NCI-H1436 treated with DMSO at 0.1 percent for 48 hours (cell line): ENCODE results near the gene CMTM5.
"Not testable (repeated sequence)": the region's sequence is repeated elsewhere in the genome, so short reads cannot be mapped to it uniquely, and the experiment has no call there.

Experiments used
- DNase-seq: peaks from one replicate; lab custom pipeline; 2025; lab: John Stamatoyannopoulos, UW

Gene CMTM5

DNA sequence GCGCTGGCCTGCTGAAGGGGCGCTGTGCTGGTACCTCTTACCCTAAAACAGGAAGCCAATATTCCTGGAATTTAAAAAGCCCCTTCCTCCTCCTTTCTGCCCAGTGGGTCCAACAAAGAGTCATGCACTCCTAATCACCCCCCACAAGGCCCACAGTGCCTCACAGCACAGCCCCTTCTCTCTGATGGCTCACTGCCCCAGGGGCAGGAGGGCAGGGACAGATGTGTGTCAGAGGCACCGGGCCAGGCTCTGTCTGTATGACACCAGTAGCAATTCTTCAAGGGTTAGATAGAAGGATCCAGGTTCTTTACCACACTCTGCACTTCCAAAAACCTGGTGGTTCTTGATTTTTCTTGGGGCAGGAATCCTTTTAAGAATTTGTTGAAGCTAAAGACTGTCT, 22.3 kb downstream of the CMTM5 start:
- no peak for DNase-seq

DNA sequence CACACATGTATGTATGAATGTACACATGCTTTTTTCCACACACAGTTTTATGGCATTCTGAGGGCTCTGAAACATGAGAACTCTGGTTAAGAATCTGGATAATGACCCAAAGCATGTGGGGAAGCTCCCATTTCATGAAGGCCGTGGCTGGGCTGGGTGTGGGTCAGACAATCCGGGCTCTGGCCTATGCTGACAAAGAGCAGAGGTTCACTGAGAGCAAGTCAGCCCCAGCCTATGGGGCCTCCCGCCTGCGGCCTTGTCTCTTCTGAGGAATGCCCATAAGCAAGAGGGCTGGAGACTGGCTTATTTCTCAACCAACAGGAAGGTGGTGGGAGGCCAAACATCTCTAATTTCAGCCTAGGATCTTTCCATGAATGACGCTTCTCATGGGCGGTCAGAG, 22.7 kb downstream of the CMTM5 start:
- no peak for DNase-seq

DNA sequence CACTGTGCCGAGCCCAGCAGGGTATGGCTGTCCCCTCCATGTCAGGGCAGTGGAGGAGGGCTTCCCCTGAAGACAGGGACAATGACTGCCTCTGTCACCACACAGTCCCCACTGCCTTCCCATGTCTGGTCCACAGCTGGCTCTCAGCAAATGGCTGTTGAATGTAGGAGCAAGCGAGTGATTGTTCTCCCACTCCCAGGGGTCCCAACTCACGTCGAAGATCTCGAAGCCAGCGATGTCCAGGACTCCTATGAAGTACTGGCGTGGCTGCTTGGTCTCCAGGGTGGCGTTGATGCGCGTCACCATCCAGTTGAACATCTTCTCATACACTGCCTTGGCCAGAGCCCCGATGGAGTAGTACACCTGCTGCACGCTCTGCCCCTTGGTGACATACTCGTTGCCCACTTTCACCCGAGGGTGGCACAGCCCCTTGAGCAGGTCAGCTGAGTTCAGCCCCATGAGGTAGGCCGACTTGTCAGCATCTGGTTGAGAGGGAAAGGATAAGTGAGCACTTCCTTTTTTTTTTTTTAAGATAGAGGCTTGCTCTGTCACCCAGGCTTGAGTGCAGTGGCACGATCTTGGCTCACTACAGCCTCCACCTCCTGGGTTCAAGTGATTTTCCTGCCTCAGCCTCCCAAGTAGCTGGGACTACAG, 23.8 kb downstream of the CMTM5 start:
- DNase-seq, result not testable (repeated sequence)

DNA sequence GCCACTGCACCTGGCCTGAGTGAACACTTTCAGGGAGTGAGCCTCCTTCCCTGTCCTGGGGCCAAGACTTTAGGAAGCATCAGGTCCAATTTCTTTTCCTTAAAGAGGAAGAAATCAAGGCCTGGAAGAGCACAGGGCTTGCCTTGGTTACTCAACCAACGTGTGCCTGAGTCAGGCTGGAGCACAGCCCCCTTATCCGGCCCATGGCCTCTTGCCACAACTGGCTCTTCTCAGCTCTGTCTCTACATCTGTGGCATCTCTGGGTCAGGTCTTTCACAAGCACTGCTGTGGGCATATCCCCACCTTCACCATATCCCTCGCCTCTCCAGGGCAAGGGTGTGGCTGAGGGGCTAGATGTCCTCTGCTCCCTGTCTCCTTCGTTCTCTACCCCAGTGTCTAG, 24.4 kb downstream of the CMTM5 start:
- DNase-seq, result no peak

DNA sequence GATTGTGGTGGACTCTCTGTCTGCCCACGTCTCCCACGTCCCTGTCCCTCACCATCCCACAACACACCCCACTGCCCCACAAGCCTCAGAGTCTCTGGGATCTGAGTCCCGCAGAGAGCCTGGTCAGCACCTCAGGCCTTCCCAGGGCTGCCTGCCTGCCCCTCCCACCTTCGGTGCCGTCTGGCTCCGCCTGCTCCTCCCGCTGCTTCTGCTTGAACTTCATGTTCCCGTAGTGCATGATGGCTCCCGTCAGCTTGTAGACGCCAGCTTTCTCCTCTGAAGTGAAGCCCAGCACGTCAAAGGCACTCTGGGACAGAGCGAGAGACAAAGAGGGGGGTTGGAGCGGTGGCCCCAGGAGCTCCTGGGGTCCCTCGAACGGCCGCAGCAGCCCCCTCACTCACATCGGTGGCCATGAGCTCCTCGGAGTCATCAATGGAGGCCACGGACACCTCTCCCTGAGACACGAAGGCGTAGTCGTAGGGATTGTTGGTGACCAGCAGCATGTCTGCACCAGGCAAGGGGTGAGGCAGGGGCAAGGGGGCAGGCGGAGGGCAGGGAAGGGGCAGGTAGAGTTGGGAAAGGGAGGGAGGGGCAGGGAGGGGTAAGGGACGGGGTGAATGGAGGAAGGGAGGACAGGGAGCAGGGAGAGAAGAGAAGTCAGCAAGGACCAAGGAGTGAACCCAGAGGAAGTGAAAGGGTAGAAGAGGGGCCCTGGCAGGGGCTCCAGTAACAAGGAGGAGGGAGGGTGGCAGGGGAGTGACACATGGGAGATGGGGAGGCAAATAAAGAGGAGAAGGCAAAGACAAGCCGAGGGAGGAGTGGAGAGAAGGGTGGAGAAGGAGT, 25.7 kb downstream of the CMTM5 start:
- no peak for DNase-seq

DNA sequence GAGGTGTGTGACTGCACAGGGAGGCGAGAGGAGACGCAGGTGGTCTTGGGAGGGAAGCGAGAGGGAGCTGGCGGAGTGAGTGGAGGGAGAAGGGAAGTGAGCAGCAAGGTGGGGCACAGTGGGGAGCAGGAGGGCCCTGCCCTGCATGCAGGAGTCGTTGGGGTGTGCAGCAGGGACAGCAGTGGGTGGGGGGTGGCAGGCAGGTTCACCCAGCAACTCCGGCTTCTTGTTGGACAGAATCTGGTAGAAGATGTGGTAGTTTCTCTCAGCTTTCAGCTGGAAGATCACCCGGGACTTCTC, 26.2 kb downstream of the CMTM5 start:
- no peak for DNase-seq

DNA sequence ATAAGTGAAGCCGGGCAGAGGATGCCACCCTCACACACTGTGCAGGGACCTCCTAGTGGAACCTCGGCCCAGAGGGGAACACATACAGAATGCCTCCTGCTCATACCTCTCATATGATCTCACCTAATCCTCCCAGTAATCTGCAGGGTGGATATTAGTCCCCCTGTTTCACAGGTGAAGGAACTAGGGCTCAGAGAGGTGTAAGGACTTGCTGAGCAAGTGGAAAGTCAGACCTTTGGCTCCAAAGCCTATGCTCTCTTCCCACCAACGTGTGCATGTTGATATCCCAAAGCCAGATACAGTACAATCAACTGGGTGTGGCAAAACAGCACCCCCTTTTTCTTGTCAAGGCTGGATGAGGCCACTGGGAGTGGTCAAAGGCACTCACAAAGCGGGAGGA, 27.1 kb downstream of the CMTM5 start:
- no peak for DNase-seq

DNA sequence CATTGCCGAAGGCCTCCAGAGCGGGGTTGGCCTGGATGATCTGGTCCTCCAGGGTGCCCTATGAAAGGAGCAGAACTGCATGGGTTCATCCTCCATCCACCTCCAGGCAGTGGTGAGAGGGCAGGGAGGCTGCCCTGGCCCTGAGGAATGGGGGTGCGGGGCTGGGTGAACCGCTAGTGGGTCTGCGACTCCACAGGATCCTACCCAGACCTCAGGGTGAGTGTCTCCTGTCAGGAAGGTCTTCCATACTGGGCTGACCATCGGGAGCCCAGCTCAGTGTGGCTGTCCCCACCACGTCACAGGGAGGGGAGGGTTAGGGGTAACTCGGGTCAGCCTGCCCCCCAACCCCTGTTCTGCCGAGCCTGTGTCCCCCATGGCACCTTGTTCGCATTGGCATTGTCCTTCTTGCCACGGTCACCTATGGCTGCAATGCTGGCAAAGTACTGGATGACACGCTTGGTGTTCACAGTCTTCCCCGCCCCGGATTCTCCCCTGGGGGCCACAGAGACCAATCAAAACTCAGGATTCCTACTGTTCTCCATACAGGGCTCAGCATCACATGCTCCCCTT, 27.6 kb downstream of the CMTM5 start:
- no peak for DNase-seq

DNA sequence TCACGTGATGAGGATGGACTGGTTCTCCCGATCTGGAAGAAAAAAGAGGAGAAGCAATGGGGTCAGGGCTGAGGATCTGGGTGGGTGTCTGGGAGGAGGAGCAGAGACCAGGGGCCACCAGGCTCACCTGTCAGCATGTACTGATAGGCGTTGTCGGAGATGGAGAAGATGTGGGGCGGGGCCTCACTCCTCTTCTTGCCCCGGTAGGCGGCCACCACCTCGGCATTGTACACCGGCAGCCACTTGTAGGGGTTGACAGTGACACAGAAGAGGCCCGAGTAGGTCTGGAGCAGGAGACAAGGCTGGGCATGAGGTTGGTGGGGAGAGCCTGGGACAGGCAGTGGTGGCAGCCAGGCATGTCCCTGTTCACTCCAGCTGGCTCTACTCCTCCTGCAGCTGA, 28.2 kb downstream of the CMTM5 start:
- DNase-seq, result no peak

DNA sequence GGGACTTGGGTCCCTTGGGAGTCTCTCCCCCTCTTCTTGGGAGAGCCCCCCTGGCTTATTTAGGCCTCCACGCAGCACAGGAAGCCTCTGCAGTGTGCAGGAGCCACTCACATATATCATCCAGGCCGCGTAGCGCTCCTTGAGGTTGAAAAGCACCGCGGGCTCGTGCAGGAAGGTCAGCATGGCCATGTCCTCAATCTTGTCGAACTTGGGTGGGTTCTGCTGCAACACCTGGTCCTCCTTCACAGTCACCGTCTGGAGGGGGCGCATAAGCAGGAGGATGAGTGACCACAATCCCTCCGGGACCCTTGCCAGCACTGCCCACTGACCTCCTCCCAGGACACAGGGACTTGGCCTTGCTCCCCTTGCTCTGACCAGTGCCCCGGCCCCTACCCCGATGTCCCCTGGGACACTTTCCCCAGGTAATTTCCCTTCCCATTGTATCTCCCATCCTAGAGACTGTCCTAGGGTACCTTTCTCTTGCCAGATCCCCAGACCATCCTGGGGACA, 28.7 kb downstream of the CMTM5 start:
- no peak for DNase-seq

DNA sequence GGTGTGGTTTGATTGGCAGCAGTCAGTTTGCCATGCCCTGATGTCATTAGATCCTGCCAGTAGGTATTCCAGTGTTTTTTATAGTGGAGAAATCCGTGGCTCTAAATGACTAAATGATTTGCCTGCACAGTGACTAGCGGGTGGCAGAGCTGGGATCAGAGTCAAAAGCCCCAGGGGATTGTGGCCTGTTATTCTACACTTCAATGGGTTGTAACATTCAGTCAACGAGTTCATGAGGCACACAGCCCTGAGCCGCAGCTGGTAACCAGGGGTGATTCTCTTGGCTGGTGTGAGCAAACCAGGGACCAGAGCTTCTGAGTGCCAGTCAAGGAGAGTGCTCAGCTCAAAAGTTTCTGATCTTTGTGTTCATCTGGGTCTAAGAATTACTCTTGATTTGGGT, 29.4 kb downstream of the CMTM5 start:
- DNase-seq, result no peak

DNA sequence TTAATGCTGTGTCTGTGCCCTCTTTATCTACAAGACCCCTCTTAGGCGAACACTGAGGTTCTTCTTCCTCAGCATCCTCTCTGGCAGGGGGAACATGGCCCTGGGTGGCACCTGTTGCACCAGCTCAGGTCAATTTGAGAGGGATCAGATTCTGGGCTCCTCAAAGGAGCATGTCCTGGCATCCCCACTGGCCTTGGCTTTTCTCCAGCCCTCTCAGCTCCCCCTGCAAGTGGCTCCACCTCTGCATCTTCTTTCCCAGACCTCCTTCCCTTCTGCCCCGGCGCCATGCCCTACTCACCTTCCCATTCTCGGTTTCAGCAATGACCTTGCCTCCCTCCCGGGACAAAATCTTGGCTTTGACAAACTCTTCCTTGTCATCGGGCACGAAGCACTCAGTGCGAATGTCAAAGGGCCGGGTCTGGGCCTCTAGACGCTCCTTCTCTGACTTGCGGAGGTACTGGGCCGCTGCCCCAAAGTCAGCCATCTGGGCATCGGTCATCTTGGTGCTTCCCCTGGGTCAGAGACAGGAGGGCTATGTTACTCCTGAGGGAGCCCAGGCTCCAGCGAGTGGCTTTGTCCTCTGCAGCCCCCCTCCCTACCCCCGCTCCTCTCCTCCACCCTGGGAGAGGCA, 30.0 kb downstream of the CMTM5 start:
- DNase-seq, result no peak

DNA sequence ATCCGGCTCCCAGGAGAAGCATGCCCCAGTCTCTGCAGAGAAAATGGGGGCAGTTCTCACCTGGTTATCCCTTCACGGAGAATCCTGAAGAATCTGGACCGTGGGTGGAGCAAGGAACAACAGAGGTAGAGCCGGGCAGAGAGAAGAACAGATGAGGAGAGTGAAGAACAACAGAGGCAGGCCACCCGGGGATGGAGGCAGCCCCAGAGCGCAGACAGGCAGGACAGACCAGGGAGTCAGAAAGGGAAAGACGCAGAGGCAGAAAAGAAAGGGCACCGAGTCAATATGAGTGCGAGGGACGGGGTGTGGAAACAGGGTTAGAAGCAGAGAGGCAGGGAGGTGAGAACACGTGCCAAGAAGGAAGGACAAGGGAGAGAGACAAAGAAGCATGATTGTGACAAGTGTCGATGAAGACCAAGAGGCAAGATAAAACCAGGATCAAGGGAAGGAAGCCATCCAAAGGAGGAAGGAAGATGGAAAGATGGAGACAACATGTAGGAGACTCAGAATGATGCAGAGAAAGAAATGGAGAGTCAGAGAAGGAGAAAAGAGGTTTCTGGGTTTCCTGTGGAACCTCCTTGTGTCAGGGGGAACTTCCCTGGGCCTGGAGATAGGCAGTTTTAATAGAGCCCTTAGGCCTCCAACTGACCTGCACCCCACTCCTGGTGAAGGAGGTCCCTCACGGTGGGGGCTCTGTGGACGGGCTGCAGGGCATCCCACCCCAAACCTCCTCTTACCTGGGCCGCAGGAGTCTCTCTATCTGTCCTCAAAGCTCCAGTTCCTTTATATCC, 30.9 kb downstream of the CMTM5 start, which contains the start of gene MYH6:
Gene MYH6, minus strand, starts transcription at position 758 of the 791 bp plus-strand sequence. CDS start 1,050 bp downstream, outside the sequence.
- no peak for DNase-seq

DNA sequence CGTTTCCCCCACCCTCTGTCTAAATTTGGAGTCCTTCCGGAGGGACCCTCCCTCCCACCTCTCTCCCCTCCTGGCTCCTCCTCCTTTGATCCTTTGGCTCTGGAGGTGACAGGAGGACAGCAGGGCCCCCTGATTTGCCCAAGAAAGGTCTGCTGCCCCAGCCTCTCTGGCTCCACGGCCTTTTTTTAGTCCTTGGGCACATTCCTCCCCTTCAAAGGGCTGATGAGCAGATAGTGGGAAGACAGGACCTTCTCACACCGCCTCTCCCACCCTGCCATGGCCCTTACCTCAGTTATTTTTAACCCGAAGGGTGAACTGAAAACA, 31.4 kb downstream of the CMTM5 start:
- DNase-seq, result no peak

DNA sequence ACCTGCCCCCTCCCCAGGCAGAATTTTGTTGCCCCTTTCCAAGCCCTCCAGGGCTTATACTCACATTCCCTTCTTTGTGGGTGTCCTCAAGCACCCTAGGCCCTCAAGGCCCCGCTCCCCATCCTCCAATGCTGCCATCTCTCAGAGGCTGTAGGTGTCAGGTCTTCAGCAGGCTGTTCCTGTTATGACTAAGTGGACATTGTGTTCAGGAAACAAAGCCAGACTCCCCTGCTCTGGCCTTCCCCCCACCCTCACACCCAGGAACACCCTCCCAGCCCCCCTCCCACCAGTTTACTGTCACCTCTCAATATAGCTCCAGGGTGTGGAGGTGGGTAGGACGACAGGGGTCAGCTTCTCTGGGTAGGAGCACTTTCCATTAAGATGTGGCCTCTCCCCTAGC, 32.6 kb downstream of the CMTM5 start:
- no peak for DNase-seq

DNA sequence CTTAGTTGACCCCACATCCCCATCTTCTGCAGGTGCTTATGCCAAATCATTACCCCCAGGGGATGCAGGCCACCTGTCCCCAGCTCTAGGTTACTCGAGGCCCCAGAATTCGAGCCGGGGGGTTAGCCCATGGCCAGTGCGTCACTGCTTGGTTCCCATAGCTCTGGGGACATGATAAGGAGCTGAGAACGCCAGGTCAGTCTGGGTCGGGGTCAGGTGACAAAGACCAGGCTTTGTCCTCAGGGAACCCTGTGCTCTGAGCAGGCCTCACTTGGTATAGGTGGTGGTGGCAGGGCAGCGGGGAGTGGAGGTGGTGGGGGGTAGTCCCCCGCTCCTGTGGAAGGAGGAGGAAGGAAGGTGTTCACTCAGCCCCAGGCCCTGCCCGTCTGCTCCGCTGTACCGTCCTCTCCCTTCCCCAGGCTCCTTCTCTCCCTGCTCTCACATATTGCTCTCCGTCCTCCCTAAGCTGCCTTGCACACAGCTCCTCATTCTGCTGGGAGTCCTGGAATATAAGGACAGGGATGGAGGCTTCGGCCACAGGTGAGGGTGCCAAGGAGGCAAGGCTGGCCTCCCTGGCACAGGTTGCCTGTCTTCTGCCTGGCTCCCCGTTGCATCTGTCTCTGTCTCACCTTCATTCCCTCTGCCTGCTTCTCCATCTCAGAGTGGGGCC, 33.3 kb downstream of the CMTM5 start:
- DNase-seq, result no peak

DNA sequence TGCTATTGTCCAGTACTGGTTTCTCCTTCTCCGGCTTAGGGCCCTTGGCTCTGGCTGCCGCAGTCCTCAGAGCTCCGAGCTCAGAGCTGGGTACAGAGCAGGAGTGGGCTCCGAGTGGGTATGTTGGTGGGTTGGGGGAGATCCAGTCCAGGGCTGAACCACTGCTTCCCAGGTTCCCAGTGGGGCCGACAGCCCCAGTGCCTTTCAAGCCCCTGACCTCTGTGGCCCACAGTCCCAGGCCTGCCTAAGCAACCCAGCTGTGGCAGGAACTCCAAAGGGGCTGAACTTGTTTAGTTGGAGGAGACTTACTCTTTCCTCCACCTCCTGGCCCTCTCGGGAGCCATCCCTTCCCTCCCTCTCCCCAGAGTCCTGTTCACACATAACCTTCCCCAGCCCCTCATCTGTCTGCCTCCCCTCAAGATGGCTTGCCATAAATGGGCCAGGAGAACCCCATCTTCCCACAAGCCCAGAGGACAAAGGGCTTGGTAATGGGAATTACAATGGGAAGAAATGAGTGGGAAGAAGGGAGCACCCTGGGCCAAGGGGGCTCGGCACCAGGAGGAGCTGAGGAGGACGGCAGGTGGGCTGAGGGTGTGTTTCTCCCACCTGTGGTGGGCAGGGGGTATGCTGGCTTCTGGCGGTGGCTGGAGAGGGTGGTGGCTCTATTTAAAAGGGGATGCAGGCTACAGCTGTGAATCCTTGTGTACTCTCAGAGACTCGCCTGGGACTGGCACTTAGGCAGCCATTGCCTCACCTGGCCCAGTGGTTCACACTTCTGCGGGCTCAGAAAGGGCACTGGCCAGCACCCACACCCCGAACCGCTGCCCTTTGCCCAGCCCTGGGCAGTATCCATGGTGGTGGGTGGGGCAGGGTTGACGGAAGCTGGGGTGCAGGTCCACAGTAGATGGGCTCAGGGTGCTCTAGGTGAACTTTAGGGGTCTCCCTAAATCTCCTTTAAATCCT, 35.0 kb downstream of the CMTM5 start:
- no peak for DNase-seq

DNA sequence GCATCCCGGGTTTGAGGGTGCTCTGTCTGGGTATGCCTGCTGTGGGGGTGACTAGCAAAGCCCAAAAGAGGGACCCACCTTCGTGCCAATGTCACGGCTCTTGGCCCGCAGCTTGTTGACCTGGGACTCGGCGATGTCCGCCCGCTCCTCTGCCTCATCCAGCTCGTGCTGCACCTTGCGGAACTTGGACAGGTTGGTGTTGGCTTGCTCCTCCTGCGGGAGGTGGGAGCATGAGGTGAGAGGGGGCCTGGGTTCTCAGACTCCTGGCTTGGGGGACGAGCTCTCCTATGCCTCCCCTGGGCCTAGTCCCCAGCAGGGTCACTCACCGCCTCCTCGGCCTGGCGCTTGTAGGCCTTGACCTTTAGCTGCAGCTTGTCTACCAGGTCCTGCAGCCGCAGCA, 36.8 kb downstream of the CMTM5 start:
- DNase-seq, result no peak

DNA sequence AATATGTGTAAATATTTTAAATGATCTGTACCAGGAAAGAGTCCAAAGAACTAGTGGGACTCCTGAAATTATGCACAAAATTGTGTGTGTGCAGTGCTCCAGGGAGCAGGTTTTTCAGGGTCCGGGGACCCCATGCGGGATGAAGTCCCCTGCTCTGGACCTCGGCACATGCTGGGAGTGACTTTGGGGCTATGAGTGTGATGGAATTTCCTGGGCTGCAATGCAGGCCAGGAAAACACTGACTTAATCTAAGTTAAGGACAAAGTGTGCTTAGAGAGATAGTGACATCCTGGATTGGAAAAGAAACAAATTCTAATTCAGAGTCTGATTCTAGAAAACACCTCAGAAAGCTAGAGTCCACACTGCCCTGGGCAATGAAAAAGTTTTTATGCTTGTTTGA, 37.4 kb downstream of the CMTM5 start:
- no peak for DNase-seq
